ENCODE measurements around the gene OSBPL10.

Gene OSBPL10

GRCh38 chr3:31804251-31805051, 176.6 kb downstream of the OSBPL10 start:
- no peak overlapping the region for H2AK5ac ChIP-seq (ENCODE audit: low read length, severe bottlenecking)
- 86% methylated on average over 9 of the region's 10 CpGs for WGBS
- H3K23ac ChIP-seq (ENCODE audit: low read length in 2 of 2) = no peak overlapping the region
- H2BK15ac ChIP-seq (ENCODE audit: low read depth, poor library complexity, severe bottlenecking) = no peak overlapping the region
- no peaks in the 10 kb centered on the region for H3K9me3 ChIP-seq (ENCODE audit: control insufficient read depth, low read length)
- H4K91ac ChIP-seq (ENCODE audit: low read length) = no peak overlapping the region
- H3K4me2 ChIP-seq (ENCODE audit: low read length, poor library complexity, severe bottlenecking) = no peak overlapping the region
- no peak overlapping the region for H3K4ac ChIP-seq (ENCODE audit: low read depth in 1 of 2, low read length in 2 of 2)
- H3K79me1 ChIP-seq (replicated peaks; ENCODE audit: low read length, poor library complexity, severe bottlenecking) = peaks cover 23% of the 10 kb centered on the region
- no peak overlapping the region for H2AFZ ChIP-seq (ENCODE audit: low read depth, low read length)
- H3K36me3 ChIP-seq (ENCODE audit: control insufficient read depth in 1 of 2, insufficient read depth in 2 of 2, low read depth in 1 of 2, low read length in 2 of 2) = no peaks in the 10 kb centered on the region
- H2BK12ac ChIP-seq (ENCODE audit: low read length in 2 of 2) = no peak overlapping the region
- H4K8ac ChIP-seq (ENCODE audit: low read length) = no peak overlapping the region
- no peak overlapping the region for H3K14ac ChIP-seq (ENCODE audit: low read length in 2 of 2)
- H3K4me3 ChIP-seq (ENCODE audit: insufficient read depth in 1 of 2, low read depth in 1 of 2, low read length in 2 of 2) = no peak overlapping the region
- peak; percentile 22 for DNase-seq
- H3K27ac ChIP-seq (ENCODE audit: low read length, poor library complexity, severe bottlenecking) = no peak overlapping the region
- no peak overlapping the region for H2BK120ac ChIP-seq (ENCODE audit: low read depth, low read length)
- no peaks in the 10 kb centered on the region for H3K27me3 ChIP-seq (ENCODE audit: control insufficient read depth in 1 of 2, insufficient read depth in 1 of 2, low read length in 2 of 2)
- H3K18ac ChIP-seq (ENCODE audit: low read depth in 1 of 2, low read length in 2 of 2) = no peak overlapping the region
- H3K4me1 ChIP-seq (ENCODE audit: control insufficient read depth, insufficient read depth, low read depth, low read length) = no peaks in the 10 kb centered on the region
- no peak overlapping the region for H2BK5ac ChIP-seq (ENCODE audit: low read depth, low read length, poor library complexity, severe bottlenecking)
- H3K9ac ChIP-seq (ENCODE audit: low read length) = no peak overlapping the region

- Histone ChIP-seq H2BK5ac (ENCODE audit: low read depth, low read length, poor library complexity, severe bottlenecking) (no peak overlapping the region), H3K14ac (ENCODE audit: low read length in 2 of 2) (no peak overlapping the region), H2BK120ac (ENCODE audit: low read depth, low read length) (no peak overlapping the region), H3K27ac (ENCODE audit: low read length, poor library complexity, severe bottlenecking) (no peak overlapping the region), H2AK5ac (ENCODE audit: low read length, severe bottlenecking) (no peak overlapping the region), H3K36me3 (ENCODE audit: control insufficient read depth in 1 of 2, insufficient read depth in 2 of 2, low read depth in 1 of 2, low read length in 2 of 2) (no peaks in the 10 kb centered on the region), H3K4me3 (ENCODE audit: insufficient read depth in 1 of 2, low read depth in 1 of 2, low read length in 2 of 2) (no peak overlapping the region), H3K27me3 (ENCODE audit: control insufficient read depth in 1 of 2, insufficient read depth in 1 of 2, low read length in 2 of 2) (no peaks in the 10 kb centered on the region), H3K4me2 (ENCODE audit: low read length, poor library complexity, severe bottlenecking) (no peak overlapping the region), H3K4ac (ENCODE audit: low read depth in 1 of 2, low read length in 2 of 2) (no peak overlapping the region), H2BK15ac (ENCODE audit: low read depth, poor library complexity, severe bottlenecking) (no peak overlapping the region), H3K23ac (ENCODE audit: low read length in 2 of 2) (no peak overlapping the region), H3K9me3 (ENCODE audit: control insufficient read depth, low read length) (no peaks in the 10 kb centered on the region), H3K79me1 (replicated peaks; ENCODE audit: low read length, poor library complexity, severe bottlenecking) (peaks cover 21% of the 10 kb centered on the region), H2BK12ac (ENCODE audit: low read length in 2 of 2) (no peak overlapping the region), H3K9ac (ENCODE audit: low read length) (no peak overlapping the region), H2AFZ (ENCODE audit: low read depth, low read length) (no peak overlapping the region), H3K18ac (ENCODE audit: low read depth in 1 of 2, low read length in 2 of 2) (no peak overlapping the region), H3K4me1 (ENCODE audit: control insufficient read depth, insufficient read depth, low read depth, low read length) (no peaks in the 10 kb centered on the region), H4K8ac (ENCODE audit: low read length) (no peak overlapping the region), H4K91ac (ENCODE audit: low read length) (no peak overlapping the region)
- WGBS = 91% methylated on average over 4 of the region's 7 CpGs
- no peak for DNase-seq
Measured at GRCh38 chr3:31802981-31803740, 177.9 kb downstream of the OSBPL10 start.

GRCh38 chr3:31800436-31800835, 180.6 kb downstream of the OSBPL10 start:
- no peak overlapping the region for H3K18ac ChIP-seq (ENCODE audit: low read depth in 1 of 2, low read length in 2 of 2)
- H3K4me3 ChIP-seq (ENCODE audit: insufficient read depth in 1 of 2, low read depth in 1 of 2, low read length in 2 of 2) = no peak overlapping the region
- H2BK12ac ChIP-seq (ENCODE audit: low read length in 2 of 2) = no peak overlapping the region
- H3K23ac ChIP-seq (ENCODE audit: low read length in 2 of 2) = no peak overlapping the region
- H3K14ac ChIP-seq (ENCODE audit: low read length in 2 of 2) = no peak overlapping the region
- no peak overlapping the region for H2BK120ac ChIP-seq (ENCODE audit: low read depth, low read length)
- H3K9ac ChIP-seq (ENCODE audit: low read length) = no peak overlapping the region
- H2BK15ac ChIP-seq (ENCODE audit: low read depth, poor library complexity, severe bottlenecking) = no peak overlapping the region
- no peak overlapping the region for H3K4ac ChIP-seq (ENCODE audit: low read depth in 1 of 2, low read length in 2 of 2)
- no peak overlapping the region for H3K27ac ChIP-seq (ENCODE audit: low read length, poor library complexity, severe bottlenecking)
- no peaks in the 10 kb centered on the region for H3K27me3 ChIP-seq (ENCODE audit: control insufficient read depth in 1 of 2, insufficient read depth in 1 of 2, low read length in 2 of 2)
- H2BK5ac ChIP-seq (ENCODE audit: low read depth, low read length, poor library complexity, severe bottlenecking) = no peak overlapping the region
- no peak overlapping the region for H2AFZ ChIP-seq (ENCODE audit: low read depth, low read length)
- no peak overlapping the region for H4K8ac ChIP-seq (ENCODE audit: low read length)
- no peaks in the 10 kb centered on the region for H3K36me3 ChIP-seq (ENCODE audit: control insufficient read depth in 1 of 2, insufficient read depth in 2 of 2, low read depth in 1 of 2, low read length in 2 of 2)
- no peak overlapping the region for H4K91ac ChIP-seq (ENCODE audit: low read length)
- H2AK5ac ChIP-seq (ENCODE audit: low read length, severe bottlenecking) = no peak overlapping the region
- no peaks in the 10 kb centered on the region for H3K9me3 ChIP-seq (ENCODE audit: control insufficient read depth, low read length)
- WGBS = 93% methylated on average over 4 of the region's 4 CpGs
- no peak overlapping the region for H3K4me2 ChIP-seq (ENCODE audit: low read length, poor library complexity, severe bottlenecking)
- DNase-seq = no peak
- no peaks in the 10 kb centered on the region for H3K4me1 ChIP-seq (ENCODE audit: control insufficient read depth, insufficient read depth, low read depth, low read length)
- H3K79me1 ChIP-seq (replicated peaks; ENCODE audit: low read length, poor library complexity, severe bottlenecking) = peaks cover 11% of the 10 kb centered on the region

- Histone ChIP-seq H3K9ac (ENCODE audit: low read length) (no peak overlapping the region), H2BK15ac (ENCODE audit: low read depth, poor library complexity, severe bottlenecking) (no peak overlapping the region), H3K4me1 (ENCODE audit: control insufficient read depth, insufficient read depth, low read depth, low read length) (peaks cover 1% of the 10 kb centered on the region), H3K9me3 (ENCODE audit: control insufficient read depth, low read length) (no peaks in the 10 kb centered on the region), H3K36me3 (ENCODE audit: control insufficient read depth in 1 of 2, insufficient read depth in 2 of 2, low read depth in 1 of 2, low read length in 2 of 2) (peaks cover 0 to 6% of the 10 kb centered on the region in 2 experiments), H3K4ac (ENCODE audit: low read depth in 1 of 2, low read length in 2 of 2) (no peak overlapping the region), H2AFZ (ENCODE audit: low read depth, low read length) (no peak overlapping the region), H3K23ac (ENCODE audit: low read length in 2 of 2) (no peak overlapping the region), H3K4me2 (ENCODE audit: low read length, poor library complexity, severe bottlenecking) (no peak overlapping the region), H2AK5ac (ENCODE audit: low read length, severe bottlenecking) (no peak overlapping the region), H3K27ac (ENCODE audit: low read length, poor library complexity, severe bottlenecking) (no peak overlapping the region), H3K14ac (ENCODE audit: low read length in 2 of 2) (no peak overlapping the region), H3K79me1 (replicated peaks; ENCODE audit: low read length, poor library complexity, severe bottlenecking) (peaks cover 16% of the 10 kb centered on the region), H2BK5ac (ENCODE audit: low read depth, low read length, poor library complexity, severe bottlenecking) (no peak overlapping the region), H3K18ac (ENCODE audit: low read depth in 1 of 2, low read length in 2 of 2) (no peak overlapping the region), H2BK120ac (ENCODE audit: low read depth, low read length) (no peak overlapping the region), H3K4me3 (ENCODE audit: insufficient read depth in 1 of 2, low read depth in 1 of 2, low read length in 2 of 2) (no peak overlapping the region), H4K91ac (ENCODE audit: low read length) (no peak overlapping the region), H3K27me3 (ENCODE audit: control insufficient read depth in 1 of 2, insufficient read depth in 1 of 2, low read length in 2 of 2) (no peaks in the 10 kb centered on the region), H4K8ac (ENCODE audit: low read length) (no peak overlapping the region), H2BK12ac (ENCODE audit: low read length in 2 of 2) (no peak overlapping the region)
- WGBS = 98% methylated on average over 4 of the region's 4 CpGs
- no peak for DNase-seq
Measured at GRCh38 chr3:31798840-31799239, 182.2 kb downstream of the OSBPL10 start.
